Trophoblast cell (in vitro differentiated cells and primary cell): Measurements from ENCODE around the gene SLC29A3.

Source experiments
- DNase-seq, 2 donors: peaks; one replicate each; pipeline ENCODE4 v3.0.0-alpha.2; 2016
- H2AFZ ChIP-seq: 2 replicates; pipeline ENCODE4 v1.6.1; 2013; ENCODE audit warnings: low read length, moderate library complexity, mild to moderate bottlenecking; ENCODE audit not compliant: insufficient read depth, poor library complexity
- H2AK5ac ChIP-seq: 2 replicates; pipeline ENCODE4 v1.6.1; 2013; ENCODE audit warnings: mild to moderate bottlenecking, low read length
- H2BK120ac ChIP-seq: 2 replicates; pipeline ENCODE4 v1.6.1; 2013; ENCODE audit warnings: low read length, mild to moderate bottlenecking, moderate library complexity; ENCODE audit not compliant: insufficient read depth, poor library complexity
- H2BK12ac ChIP-seq: 2 replicates; pipeline ENCODE4 v1.6.1; 2013; ENCODE audit warnings: mild to moderate bottlenecking, low read length, moderate library complexity
- H2BK5ac ChIP-seq: 2 replicates; pipeline ENCODE4 v1.6.1; 2013; ENCODE audit warnings: low read length, low read depth, moderate library complexity, mild to moderate bottlenecking; ENCODE audit not compliant: poor library complexity
- H3K14ac ChIP-seq: 2 replicates; pipeline ENCODE4 v1.6.1; 2013; ENCODE audit warnings: mild to moderate bottlenecking, low read length
- H3K18ac ChIP-seq: 2 replicates; pipeline ENCODE4 v1.6.1; 2013; ENCODE audit warnings: mild to moderate bottlenecking, low read length
- H3K23ac ChIP-seq: 2 replicates; pipeline ENCODE4 v1.6.1; 2013; ENCODE audit warnings: low read length
- H3K27ac ChIP-seq: 2 replicates; pipeline ENCODE4 v1.5.1; 2013; ENCODE audit warnings: low read depth, mild to moderate bottlenecking, inconsistent platforms, low read length, moderate library complexity
- H3K27me3 ChIP-seq: 2 replicates; pipeline ENCODE4 v1.6.1; 2013; ENCODE audit warnings: inconsistent platforms, mild to moderate bottlenecking, low read length, moderate library complexity; ENCODE audit not compliant: insufficient read depth
- H3K36me3 ChIP-seq, 2 experiments: 1 replicate in 1 of 2; 2 replicates in 1 of 2; pipeline ENCODE4 v1.6.1; 2013; ENCODE audit warnings: low read length in 2 of 2, mild to moderate bottlenecking in 2 of 2, moderate library complexity in 1 of 2; ENCODE audit not compliant: insufficient read depth in 2 of 2, control insufficient read depth in 1 of 2
- H3K4ac ChIP-seq: 2 replicates; pipeline ENCODE4 v1.6.1; 2013; ENCODE audit warnings: low read depth, mild to moderate bottlenecking, low read length, moderate library complexity
- H3K4me1 ChIP-seq, 2 experiments: 1 replicate in 1 of 2; 2 replicates in 1 of 2; pipeline ENCODE4 v1.6.1; 2013; ENCODE audit warnings: low read length in 2 of 2, mild to moderate bottlenecking in 2 of 2, moderate library complexity in 1 of 2; ENCODE audit not compliant: insufficient read depth in 2 of 2, control insufficient read depth in 1 of 2
- H3K4me2 ChIP-seq: 2 replicates; pipeline ENCODE4 v1.6.1; 2013; ENCODE audit warnings: inconsistent platforms, mild to moderate bottlenecking, low read length, moderate library complexity
- H3K4me3 ChIP-seq: 2 replicates; pipeline ENCODE4 v1.5.1; 2013; ENCODE audit warnings: mild to moderate bottlenecking, low read depth, low read length, inconsistent platforms
- H3K79me1 ChIP-seq: one replicate; pipeline ENCODE4 v1.6.1; 2013; ENCODE audit warnings: low read length
- H3K79me2 ChIP-seq: 2 replicates; pipeline ENCODE4 v1.6.1; 2013; ENCODE audit warnings: low read length, mild to moderate bottlenecking; ENCODE audit not compliant: control insufficient read depth, insufficient read depth, poor library complexity
- H3K9ac ChIP-seq: 2 replicates; pipeline ENCODE4 v1.6.1; 2013; ENCODE audit warnings: mild to moderate bottlenecking, low read length
- H3K9me3 ChIP-seq: 2 replicates; pipeline ENCODE4 v1.6.1; 2013; ENCODE audit warnings: low read depth, mild to moderate bottlenecking, control low read depth, inconsistent platforms, low read length; ENCODE audit not compliant: insufficient read depth
- H4K12ac ChIP-seq: 2 replicates; pipeline ENCODE4 v1.6.1; 2013; ENCODE audit warnings: low read depth, mild to moderate bottlenecking, low read length, moderate library complexity
- H4K8ac ChIP-seq: 2 replicates; pipeline ENCODE4 v1.6.1; 2013; ENCODE audit warnings: low read depth, mild to moderate bottlenecking, low read length, moderate library complexity
- H4K91ac ChIP-seq: one replicate; pipeline ENCODE4 v1.6.1; 2013; ENCODE audit warnings: low read depth, mild to moderate bottlenecking, low read length, moderate library complexity
- WGBS: extraction: QIAGEN DNeasy Blood & Tissue Kit; methylation state at CpG from one replicate; pipeline ENCODE4 v1.1.7; 2013; ENCODE audit warnings: missing lambda C conversion rate; ENCODE audit not compliant: insufficient read length, insufficient coverage; ENCODE audit errors: extremely low coverage; 5-methylcytosine and 5-hydroxymethylcytosine counted together

SLC29A3 gene

DNA sequence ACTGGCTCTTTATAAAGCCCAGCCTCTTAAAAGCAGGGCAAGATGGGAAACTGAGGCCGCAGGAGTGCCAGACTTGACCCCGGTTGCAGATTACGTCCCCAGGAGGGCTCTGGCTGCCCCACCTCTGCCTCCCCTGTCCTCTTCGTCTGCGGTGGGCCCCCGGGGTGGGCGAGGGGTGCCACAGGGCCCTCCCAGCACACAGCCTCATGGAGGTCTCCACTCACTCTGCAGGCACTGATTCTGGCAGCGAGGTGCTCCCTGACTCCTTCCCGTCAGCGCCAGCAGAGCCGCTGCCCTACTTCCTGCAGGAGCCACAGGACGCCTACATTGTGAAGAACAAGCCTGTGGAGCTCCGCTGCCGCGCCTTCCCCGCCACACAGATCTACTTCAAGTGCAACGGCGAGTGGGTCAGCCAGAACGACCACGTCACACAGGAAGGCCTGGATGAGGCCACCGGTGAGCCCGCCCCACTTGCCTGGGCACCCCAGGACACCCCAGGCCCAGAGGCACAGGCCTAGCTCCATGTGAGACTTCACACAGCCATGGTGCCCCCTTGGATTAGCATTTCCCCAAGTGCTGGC is 39.4 kb upstream of the SLC29A3 start:
- Histone ChIP-seq H2BK12ac (no peak overlapping the region), H2BK5ac (no peak overlapping the region), H3K4ac (no peak overlapping the region), H3K27me3 (no peaks in the 10 kb centered on the region), H2AK5ac (no peak overlapping the region), H3K27ac (no peak overlapping the region), H3K9me3 (peaks cover 3% of the 10 kb centered on the region), H4K12ac (no peak overlapping the region), H3K18ac (no peak overlapping the region), H3K23ac (no peak overlapping the region), H4K8ac (no peak overlapping the region), H3K4me3 (no peak overlapping the region), H3K36me3 (peaks cover 45 to 57% of the 10 kb centered on the region in 2 experiments), H3K14ac (no peak overlapping the region), H3K4me2 (no peak overlapping the region), H2AFZ (no peak overlapping the region), H3K79me1 (no peaks in the 10 kb centered on the region), H3K4me1 (peaks cover 0 to 5% of the 10 kb centered on the region in 2 experiments), H3K9ac (no peak overlapping the region), H3K79me2 (no peaks in the 10 kb centered on the region), H2BK120ac (no peak overlapping the region), H4K91ac (no peak overlapping the region)
- no CpG with 5 or more reads among the region's 22 CpGs for WGBS
- DNase-seq = no peak

GRCh38 chr10:71280216-71280615 is 38.8 kb upstream of the SLC29A3 start:
- Histone ChIP-seq H3K9ac (no peak overlapping the region), H3K4me2 (no peak overlapping the region), H2AK5ac (no peak overlapping the region), H4K8ac (no peak overlapping the region), H3K4me3 (no peak overlapping the region), H3K23ac (no peak overlapping the region), H3K27ac (no peak overlapping the region), H3K4me1 (peaks cover 0 to 5% of the 10 kb centered on the region in 2 experiments), H4K91ac (no peak overlapping the region), H2BK5ac (no peak overlapping the region), H2BK12ac (no peak overlapping the region), H3K27me3 (no peaks in the 10 kb centered on the region), H3K79me2 (no peaks in the 10 kb centered on the region), H2BK120ac (no peak overlapping the region), H4K12ac (no peak overlapping the region), H3K14ac (no peak overlapping the region), H3K9me3 (peaks cover 3% of the 10 kb centered on the region), H2AFZ (no peak overlapping the region), H3K36me3 (peaks cover 50 to 63% of the 10 kb centered on the region in 2 experiments), H3K4ac (no peak overlapping the region), H3K18ac (no peak overlapping the region), H3K79me1 (no peaks in the 10 kb centered on the region)
- no peak for DNase-seq
- WGBS = no CpG with 5 or more reads among the region's 5 CpGs

- H3K23ac ChIP-seq = no peak overlapping the region
- no peak overlapping the region for H3K4ac ChIP-seq
- no peak overlapping the region for H3K14ac ChIP-seq
- H2BK120ac ChIP-seq = no peak overlapping the region
- no CpG with 5 or more reads among the region's 3 CpGs for WGBS
- H3K27ac ChIP-seq = no peak overlapping the region
- H3K18ac ChIP-seq = no peak overlapping the region
- no peak overlapping the region for H4K91ac ChIP-seq
- H3K9ac ChIP-seq = no peak overlapping the region
- H4K8ac ChIP-seq = no peak overlapping the region
- DNase-seq = no peak
- H3K4me1 ChIP-seq = peaks cover 0 to 5% of the 10 kb centered on the region in 2 experiments
- no peak overlapping the region for H2AK5ac ChIP-seq
- no peak overlapping the region for H2BK12ac ChIP-seq
- no peak overlapping the region for H3K4me2 ChIP-seq
- H3K9me3 ChIP-seq = peaks cover 7% of the 10 kb centered on the region
- no peaks in the 10 kb centered on the region for H3K27me3 ChIP-seq
- H3K4me3 ChIP-seq = no peak overlapping the region
- H3K79me2 ChIP-seq = no peaks in the 10 kb centered on the region
- H2AFZ ChIP-seq = no peak overlapping the region
- H4K12ac ChIP-seq = no peak overlapping the region
- H3K36me3 ChIP-seq = peaks cover 56 to 69% of the 10 kb centered on the region in 2 experiments
- no peak overlapping the region for H2BK5ac ChIP-seq
- H3K79me1 ChIP-seq = no peaks in the 10 kb centered on the region
Observed at GRCh38 chr10:71280825-71281224, 38.2 kb upstream of the SLC29A3 start.

- DNase-seq = no peak
- H4K8ac ChIP-seq = no peak overlapping the region
- H3K36me3 ChIP-seq = peaks cover 66 to 77% of the 10 kb centered on the region in 2 experiments
- peaks cover 0 to 5% of the 10 kb centered on the region in 2 experiments for H3K4me1 ChIP-seq
- no peak overlapping the region for H3K27ac ChIP-seq
- no peak overlapping the region for H3K18ac ChIP-seq
- no peak overlapping the region for H3K4me3 ChIP-seq
- H2AFZ ChIP-seq = no peak overlapping the region
- no peak overlapping the region for H2AK5ac ChIP-seq
- no peak overlapping the region for H4K12ac ChIP-seq
- no peak overlapping the region for H3K4ac ChIP-seq
- no peak overlapping the region for H4K91ac ChIP-seq
- H3K79me2 ChIP-seq = no peaks in the 10 kb centered on the region
- H3K9ac ChIP-seq = no peak overlapping the region
- H3K4me2 ChIP-seq = no peak overlapping the region
- no peak overlapping the region for H2BK120ac ChIP-seq
- H3K23ac ChIP-seq = no peak overlapping the region
- no CpG with 5 or more reads among the region's 8 CpGs for WGBS
- H2BK12ac ChIP-seq = no peak overlapping the region
- H3K27me3 ChIP-seq = no peaks in the 10 kb centered on the region
- no peaks in the 10 kb centered on the region for H3K79me1 ChIP-seq
- H3K14ac ChIP-seq = no peak overlapping the region
- peaks cover 7% of the 10 kb centered on the region for H3K9me3 ChIP-seq
- H2BK5ac ChIP-seq = no peak overlapping the region
Observed at GRCh38 chr10:71281646-71282322, 37.3 kb upstream of the SLC29A3 start.
